Spleen (tissue), 11 donors: ENCODE results near the gene ST8SIA6. TPM values are rescaled to one million over a fixed set of nuclear protein-coding genes. Genes with fewer than 3 reads are reported as not detected.

Source experiments
- DNase-seq: peaks from one replicate; pipeline ENCODE4 v3.0.0-alpha.2; 2020
- H3K27ac ChIP-seq, 8 donors: fragments of 200-600 bp; sonication (generic) in 7 of 8; 1 replicate in 4 of 8; 2 replicates in 4 of 8; pipeline versions ENCODE4 v1.5.0 to v1.8.0; 2016 to 2021; ENCODE audit warnings: inconsistent platforms in 4 of 8, mild to moderate bottlenecking in 4 of 8, moderate library complexity in 1 of 8
- H3K27me3 ChIP-seq, 7 donors: fragments of 200-600 bp; sonication (generic) in 6 of 7; replicated peaks in 1 of 7; 1 replicate in 4 of 7; 2 replicates in 3 of 7; pipeline versions ENCODE4 v1.5.0 to v1.8.0; 2016 to 2021; ENCODE audit warnings: inconsistent platforms in 3 of 7, mild to moderate bottlenecking in 1 of 7
- H3K36me3 ChIP-seq, 6 donors: fragments of 200-600 bp; sonication (generic) in 5 of 6; 1 replicate in 4 of 6; 2 replicates in 2 of 6; pipeline versions ENCODE4 v1.5.0 to v1.8.0; 2016 to 2021; ENCODE audit warnings: inconsistent platforms in 2 of 6
- H3K4me1 ChIP-seq, 6 donors: fragments of 200-600 bp; sonication (generic) in 5 of 6; 1 replicate in 3 of 6; 2 replicates in 3 of 6; pipeline versions ENCODE4 v1.5.0 to v1.8.0; 2016 to 2021; ENCODE audit warnings: inconsistent platforms in 3 of 6
- H3K4me3 ChIP-seq, 8 donors: fragments of 200-600 bp; sonication (generic) in 7 of 8; 1 replicate in 4 of 8; 2 replicates in 4 of 8; pipeline versions ENCODE4 v1.5.0 to v1.8.0; 2016 to 2021; ENCODE audit warnings: inconsistent platforms in 4 of 8, mild to moderate bottlenecking in 4 of 8, moderate library complexity in 2 of 8
- H3K9me3 ChIP-seq, 8 donors: fragments of 200-600 bp; sonication (generic) in 7 of 8; 1 replicate in 4 of 8; 2 replicates in 4 of 8; pipeline versions ENCODE4 v1.5.0 to v1.8.0; 2016 to 2021; ENCODE audit warnings: inconsistent platforms in 4 of 8
- CTCF ChIP-seq, 11 experiments: fragments of 200-600 bp in 7 of 11; fragments of 450-650 bp in 4 of 11; sonication (generic) in 4 of 11; IDR thresholded peaks in 8 of 11; conservative IDR thresholded peaks in 3 of 11; 1 replicate in 7 of 11; 2 replicates in 4 of 11; pipeline versions ENCODE4 v1.4.0 to v1.8.0; 2016 to 2021; ENCODE audit warnings: antibody characterized with exemption in 11 of 11, inconsistent platforms in 4 of 11, mild to moderate bottlenecking in 1 of 11
- POLR2A ChIP-seq, 3 donors: fragments of 450-650 bp; IDR thresholded peaks; one replicate each; pipeline ENCODE4 v1.5.1; 2017; ENCODE audit warnings: antibody characterized with exemption in 3 of 3, mild to moderate bottlenecking in 1 of 3
- POLR2AphosphoS5 ChIP-seq, 3 donors: sonication (generic); formaldehyde crosslinking; IDR thresholded peaks; one replicate each; pipeline ENCODE4 v1.5.1; 2017; ENCODE audit warnings: antibody characterized with exemption in 3 of 3
- WGBS, 5 donors: extraction: QIAGEN DNeasy Blood & Tissue Kit in 3 of 5; methylation state at CpG; one replicate each; pipeline versions ENCODE4 v1.1.5 to v1.1.7; 2013 to 2018; 5-methylcytosine and 5-hydroxymethylcytosine counted together
- intact Hi-C: fragments of 100-400 bp; cut with DNase I; formaldehyde crosslinking; loops from one replicate; pipeline ENCODE4 v1.15.0; 2023; ENCODE audit warnings: low total_unique reads
- polyA plus RNA-seq, 3 donors: library from polyadenylated mRNA; stranded (reverse); fragments of 200-250 nt; gene quantifications; one replicate each; pipeline ENCODE4 v1.2.1, GENCODE V29; 2013
- total RNA-seq, 7 donors: library from RNA; depleted of rRNA in 3 of 7; stranded (reverse); fragments of >200 nt in 3 of 7; fragmentation: NEBNext Ultra II Directional in 4 of 7; extraction: Animal tissue kit (Norgen Biotek cat#: 25700) in 4 of 7; gene quantifications; one replicate each; pipeline versions ENCODE4 v1.1.0 to v1.2.1, GENCODE V29; 2016 to 2021
- donor health status: healthy with polysubstance abuse.
- donor health status: DM: no; HTN: no; CAD: no; lungs with moderate emphysema.
- donor health status: DM: no; HTN: no; CAD: no.
- donor health status: Bipolar disorder and iron deficiency.
- donor health status: healthy.
- donor health status: DM: no; HTN: no; CAD: no.
- donor health status: DM: yes; HTN: yes; CAD: no.

The ST8SIA6 gene
- total and polyA plus RNA-seq, 10 donors = 0.02 to 1.2 (median 1.0) TPM; not detected in 3

- intact Hi-C loops = no loop called here
- WGBS, 5 donors = 68 to 86% (median 82%) methylated on average over 5 of the region's 5 CpGs
- DNase-seq = no peak
Observed at GRCh38 chr10:17380888-17381287, 73.5 kb downstream of the ST8SIA6 start.

GRCh38 chr10:17380016-17380415 lies 74.4 kb downstream of the ST8SIA6 start:
- H3K9me3 ChIP-seq = no peaks in the 10 kb centered on the region
- no peaks in the 10 kb centered on the region for H3K4me1 ChIP-seq
- no peaks in the 10 kb centered on the region for H3K36me3 ChIP-seq
- H3K27ac ChIP-seq = no peak overlapping the region
- no peak for DNase-seq
- 47 to 91% (median 68%) methylated on average over 1 of the region's 1 CpG for WGBS, 5 donors
- intact Hi-C loops = no loop called here
- H3K4me3 ChIP-seq = no peak overlapping the region
- no peaks in the 10 kb centered on the region for H3K27me3 ChIP-seq
- TF ChIP-seq CTCF (IDR thresholded peaks at IDR 0.05 in 8 of 11, conservative IDR thresholded peaks at IDR 0.05 in 3 of 11) = no peak
- TF ChIP-seq POLR2A (IDR thresholded peaks at IDR 0.05) = no peak
- TF ChIP-seq POLR2AphosphoS5 (IDR thresholded peaks at IDR 0.05) = no peak

More at GRCh38 chr10:17380888-17381287, 73.5 kb downstream of the ST8SIA6 start:
- H3K27me3 ChIP-seq = no peaks in the 10 kb centered on the region
- no peaks in the 10 kb centered on the region for H3K36me3 ChIP-seq
- H3K4me1 ChIP-seq = no peaks in the 10 kb centered on the region
- TF ChIP-seq CTCF (IDR thresholded peaks at IDR 0.05 in 8 of 11, conservative IDR thresholded peaks at IDR 0.05 in 3 of 11) (no peak), POLR2AphosphoS5 (IDR thresholded peaks at IDR 0.05) (no peak), POLR2A (IDR thresholded peaks at IDR 0.05) (no peak)
- H3K4me3 ChIP-seq = no peak overlapping the region
- no peak overlapping the region for H3K27ac ChIP-seq
- H3K9me3 ChIP-seq = peaks cover 0 to 5% (median 0%) of the 10 kb centered on the region in 8 donors

- no peak overlapping the region for H3K27ac ChIP-seq
- H3K27me3 ChIP-seq = no peaks in the 10 kb centered on the region
- TF ChIP-seq POLR2AphosphoS5 (IDR thresholded peaks at IDR 0.05) (no peak), POLR2A (IDR thresholded peaks at IDR 0.05) (no peak), CTCF (IDR thresholded peaks at IDR 0.05 in 8 of 11, conservative IDR thresholded peaks at IDR 0.05 in 3 of 11) (no peak)
- no peaks in the 10 kb centered on the region for H3K36me3 ChIP-seq
- no peak for DNase-seq
- no peaks in the 10 kb centered on the region for H3K4me1 ChIP-seq
- 72 to 85% (median 82%) methylated on average over 6 of the region's 6 CpGs for WGBS, 5 donors
- H3K9me3 ChIP-seq = no peaks in the 10 kb centered on the region
- H3K4me3 ChIP-seq = no peak overlapping the region
- intact Hi-C loops = no loop called here
Observed at GRCh38 chr10:17379151-17379690, 75.2 kb downstream of the ST8SIA6 start.

- no peak for TF ChIP-seq POLR2AphosphoS5 (IDR thresholded peaks at IDR 0.05)
- TF ChIP-seq CTCF (IDR thresholded peaks at IDR 0.05 in 8 of 11, conservative IDR thresholded peaks at IDR 0.05 in 3 of 11) = peak in 4 of 11 experiments; percentile 20 to 36 (median 26)
- intact Hi-C loops = no loop called here
- H3K27me3 ChIP-seq = no peaks in the 10 kb centered on the region
- DNase-seq = no peak
- WGBS, 5 donors = 80 to 88% (median 85%) methylated on average over 10 of the region's 10 CpGs
- no peak overlapping the region for H3K27ac ChIP-seq
- no peaks in the 10 kb centered on the region for H3K4me1 ChIP-seq
- no peaks in the 10 kb centered on the region for H3K36me3 ChIP-seq
- H3K9me3 ChIP-seq = no peaks in the 10 kb centered on the region
- no peak overlapping the region for H3K4me3 ChIP-seq
Observed at GRCh38 chr10:17375936-17376584, 78.3 kb downstream of the ST8SIA6 start.
